Measurements from ENCODE around the gene HNRNPR.

GRCh38 chr1:23366146-23366545 is 22.1 kb upstream of the HNRNPR start:
- TF ChIP-seq BCL11A (IDR thresholded peaks at IDR 0.05; ENCODE audit: low read depth in 2 of 2, low read length in 2 of 2) = no peak
- no peak for TF ChIP-seq SIN3A (conservative IDR thresholded peaks at IDR 0.05 in 1 of 2, IDR thresholded peaks at IDR 0.05 in 1 of 2; ENCODE audit: low read depth in 1 of 2, low read length in 2 of 2)
- no peak for TF ChIP-seq CREB1 (IDR thresholded peaks at IDR 0.05)
- no peak for TF ChIP-seq POLR2AphosphoS5 (IDR thresholded peaks at IDR 0.05; ENCODE audit: low read depth, low read length)
- TF ChIP-seq CTCF (IDR thresholded peaks at IDR 0.05; ENCODE audit: control extremely low read depth in 1 of 3, insufficient read depth in 1 of 3, low read depth in 1 of 3, low read length in 3 of 3) = no peak
- TF ChIP-seq RFX5 (IDR thresholded peaks at IDR 0.05; ENCODE audit: borderline replicate concordance, low read depth, low read length) = no peak
- no peak for TF ChIP-seq CHD2 (IDR thresholded peaks at IDR 0.05; ENCODE audit: low read length)
